Esophagus squamous epithelium (tissue), 5 donors: ENCODE results near the gene ANKRD16. TPM values are rescaled to one million over a fixed set of nuclear protein-coding genes. Genes with fewer than 3 reads are reported as not detected.
A peak's percentile ranks its signal among the peaks of the same experiment; 100 is the strongest.
"Not testable (repeated sequence)": the region's sequence is repeated elsewhere in the genome, so short reads cannot be mapped to it uniquely, and the experiment has no call there.

ENCODE experiments used
- DNase-seq: peaks from one replicate; lab custom pipeline; 2025; lab: John Stamatoyannopoulos, UW
- H3K27ac ChIP-seq, 4 donors: fragments of 200-600 bp; sonication (generic); one replicate each; pipeline ENCODE4 v1.5.1; 2016 to 2019; ENCODE audit warnings: mild to moderate bottlenecking in 1 of 4
- H3K27me3 ChIP-seq, 4 donors: fragments of 200-600 bp; sonication (generic); 1 replicate in 3 of 4; 2 replicates in 1 of 4; pipeline versions ENCODE4 v1.5.1 to v1.6.0; 2017 to 2021; ENCODE audit warnings: antibody characterized with exemption in 1 of 4
- H3K36me3 ChIP-seq, 3 donors: fragments of 200-600 bp; sonication (generic); one replicate each; pipeline ENCODE4 v1.5.1; 2016 to 2019
- H3K4me1 ChIP-seq, 3 donors: fragments of 200-600 bp; sonication (generic); one replicate each; pipeline ENCODE4 v1.5.1; 2017 to 2019
- H3K4me3 ChIP-seq, 4 donors: fragments of 200-600 bp; sonication (generic); 1 replicate in 3 of 4; 2 replicates in 1 of 4; pipeline ENCODE4 v1.5.1; 2016 to 2019; ENCODE audit warnings: mild to moderate bottlenecking in 2 of 4, moderate library complexity in 1 of 4
- H3K9me3 ChIP-seq, 3 donors: fragments of 200-600 bp; sonication (generic); one replicate each; pipeline ENCODE4 v1.5.1; 2016 to 2019
- CTCF ChIP-seq, 6 experiments: fragments of 450-650 bp in 4 of 6; fragments of 200-600 bp in 2 of 6; sonication (generic) in 2 of 6; IDR thresholded peaks; one replicate each; pipeline ENCODE4 v1.5.1; 2016 to 2019; ENCODE audit warnings: antibody characterized with exemption in 6 of 6, mild to moderate bottlenecking in 4 of 6, moderate library complexity in 4 of 6
- POLR2A ChIP-seq, 4 donors: fragments of 450-650 bp; IDR thresholded peaks; one replicate each; pipeline ENCODE4 v1.6.1; 2017; ENCODE audit warnings: antibody characterized with exemption in 4 of 4, mild to moderate bottlenecking in 4 of 4, moderate library complexity in 3 of 4
- WGBS, 2 donors: methylation state at CpG; one replicate each; pipeline ENCODE4 v1.1.5; 2018; 5-methylcytosine and 5-hydroxymethylcytosine counted together
- intact Hi-C: fragments of 100-400 bp; cut with DNase I; formaldehyde crosslinking; loops from one replicate; pipeline ENCODE4 v1.15.0; 2022
- total RNA-seq, 4 donors: library from RNA; depleted of rRNA; stranded (reverse); fragments of >200 nt; gene quantifications; one replicate each; pipeline ENCODE4 v1.1.0, GENCODE V29; 2016
- donor health status: DM: yes; HTN: yes; CAD: no.

The ANKRD16 gene
- total RNA-seq, 4 donors from 2014 or later: 2.8 to 10.9 (median 5.1) TPM

DNA sequence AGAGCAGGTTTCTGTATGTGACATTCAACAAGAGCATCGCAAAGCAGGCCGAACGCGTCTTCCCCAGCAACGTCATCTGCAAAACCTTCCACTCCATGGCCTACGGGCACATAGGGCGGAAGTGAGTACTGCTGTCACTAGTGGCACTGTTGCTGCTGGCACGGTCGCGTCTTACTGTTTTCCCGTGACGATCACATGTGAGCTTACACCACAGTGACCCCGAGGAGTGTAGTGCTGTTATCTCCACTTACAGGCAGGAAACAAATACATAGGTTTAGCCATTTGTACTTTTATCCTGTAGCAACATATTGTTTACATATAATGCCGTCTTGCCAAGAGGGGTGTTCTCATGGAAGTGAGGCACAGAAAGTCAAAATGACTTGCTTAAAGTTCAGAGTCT, 25.8 kb upstream of the ANKRD16 start:
- no peak overlapping the region for H3K27ac ChIP-seq
- intact Hi-C loops: no loop called here
- H3K36me3 ChIP-seq: peaks cover 48 to 100% (median 55%) of the 10 kb centered on the region in 3 donors
- no peak overlapping the region for H3K4me3 ChIP-seq
- no peak for TF ChIP-seq CTCF (IDR thresholded peaks at IDR 0.05)
- TF ChIP-seq POLR2A (IDR thresholded peaks at IDR 0.05): no peak
- no peaks in the 10 kb centered on the region for H3K27me3 ChIP-seq
- no peaks in the 10 kb centered on the region for H3K9me3 ChIP-seq
- DNase-seq: no peak
- 92 to 97% methylated on average over 8 to 11 of the region's 14 CpGs for WGBS, 2 donors
- peaks cover 0 to 16% (median 5%) of the 10 kb centered on the region in 3 donors for H3K4me1 ChIP-seq

- H3K27ac ChIP-seq: no peak overlapping the region
- WGBS, 2 donors: 75 to 82% methylated on average over 4 of the region's 4 CpGs
Measured at GRCh38 chr10:5913736-5914135, 24.0 kb upstream of the ANKRD16 start.

GRCh38 chr10:5911670-5912069, 22.0 kb upstream of the ANKRD16 start:
- intact Hi-C loops: no loop called here
- H3K27ac ChIP-seq: no peak overlapping the region
- H3K27me3 ChIP-seq: no peaks in the 10 kb centered on the region
- TF ChIP-seq POLR2A (IDR thresholded peaks at IDR 0.05) (no peak), CTCF (IDR thresholded peaks at IDR 0.05) (no peak)
- no peaks in the 10 kb centered on the region for H3K4me1 ChIP-seq
- 90 to 93% methylated on average over 4 of the region's 4 CpGs for WGBS, 2 donors
- H3K36me3 ChIP-seq: peaks cover 40 to 99% (median 49%) of the 10 kb centered on the region in 3 donors
- no peak for DNase-seq
- H3K9me3 ChIP-seq: no peaks in the 10 kb centered on the region
- no peak overlapping the region for H3K4me3 ChIP-seq

More at GRCh38 chr10:5913736-5914135, 24.0 kb upstream of the ANKRD16 start:
- no peak for DNase-seq
- peaks cover 57 to 100% (median 58%) of the 10 kb centered on the region in 3 donors for H3K36me3 ChIP-seq
- H3K27me3 ChIP-seq: no peaks in the 10 kb centered on the region
- intact Hi-C loops: no loop called here
- TF ChIP-seq CTCF (IDR thresholded peaks at IDR 0.05) (no peak), POLR2A (IDR thresholded peaks at IDR 0.05) (no peak)
- no peak overlapping the region for H3K4me3 ChIP-seq
- H3K4me1 ChIP-seq: peaks cover 0 to 11% (median 5%) of the 10 kb centered on the region in 3 donors
- no peaks in the 10 kb centered on the region for H3K9me3 ChIP-seq

DNA sequence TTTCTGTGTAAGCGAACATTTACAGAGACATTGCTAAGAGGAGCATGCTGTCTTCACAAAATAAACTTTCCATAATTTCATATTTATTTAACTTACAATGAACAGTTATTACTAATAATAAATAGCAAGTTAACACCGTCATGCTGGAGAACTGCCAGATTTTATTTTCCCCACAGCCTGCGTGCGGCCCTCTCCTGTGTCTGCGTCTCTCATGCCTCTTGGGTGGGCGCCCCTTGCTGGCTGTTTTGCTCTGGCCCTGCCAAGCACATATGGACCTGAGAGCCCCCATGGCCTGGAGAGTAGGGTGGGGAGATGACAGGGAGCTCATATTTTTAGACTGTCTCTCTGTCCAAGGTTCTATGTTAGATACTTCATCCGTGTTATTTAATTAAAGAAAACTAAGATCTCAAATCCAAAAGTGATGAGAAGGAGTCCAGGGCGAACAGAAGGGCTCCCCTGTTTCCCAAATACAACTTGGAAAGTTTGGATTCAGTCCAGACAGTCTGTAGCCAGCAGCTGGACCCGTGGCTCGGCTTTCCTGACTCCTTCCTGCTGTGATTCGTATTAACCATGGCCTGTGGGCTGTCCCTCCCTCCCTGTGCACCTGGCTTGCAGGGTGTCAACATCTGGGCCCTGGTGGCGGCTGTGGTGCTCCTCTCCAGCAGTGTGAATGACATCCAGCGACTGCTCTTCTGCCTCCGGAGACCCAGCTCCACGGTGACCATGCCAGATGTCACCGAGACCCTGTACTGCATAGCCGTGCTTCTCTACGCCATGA, 20.8 kb upstream of the ANKRD16 start:
- no peak overlapping the region for H3K4me3 ChIP-seq
- intact Hi-C loops: no loop called here
- peaks cover 38 to 99% (median 38%) of the 10 kb centered on the region in 3 donors for H3K36me3 ChIP-seq
- no peaks in the 10 kb centered on the region for H3K9me3 ChIP-seq
- H3K27me3 ChIP-seq: no peaks in the 10 kb centered on the region
- 77 to 82% methylated on average over 10 to 18 of the region's 18 CpGs for WGBS, 2 donors
- TF ChIP-seq CTCF (IDR thresholded peaks at IDR 0.05): no peak
- TF ChIP-seq POLR2A (IDR thresholded peaks at IDR 0.05): no peak
- H3K27ac ChIP-seq: peak overlapping the region in 1 of 4 donors; percentile 28
- H3K4me1 ChIP-seq: peaks cover 0 to 11% (median 3%) of the 10 kb centered on the region in 3 donors
- no peak for DNase-seq

DNA sequence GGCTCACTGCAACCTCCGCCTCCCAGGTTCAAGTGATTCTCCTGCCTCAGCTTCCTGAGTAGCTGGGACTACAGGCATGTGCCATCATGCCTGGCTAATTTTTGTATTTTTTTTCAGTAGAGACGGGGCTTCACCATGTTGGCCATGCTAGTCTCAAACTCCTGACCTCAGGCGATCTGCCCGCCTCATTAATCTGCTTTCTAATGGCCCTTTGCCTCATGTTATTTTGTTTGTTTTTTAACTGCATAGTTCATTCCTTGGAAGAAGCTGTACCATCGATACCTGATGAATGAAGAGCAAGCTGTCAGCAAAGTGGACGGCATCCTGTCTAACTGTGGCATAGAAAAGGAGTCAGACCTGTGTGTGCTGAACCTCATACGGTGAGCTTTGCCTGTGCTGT, 19.0 kb upstream of the ANKRD16 start:
- H3K4me3 ChIP-seq, intact Hi-C loops, H3K27me3 ChIP-seq, H3K9me3 ChIP-seq, H3K27ac ChIP-seq, DNase-seq: not testable (repeated sequence)
- 89% methylated on average over 5 to 7 of the region's 7 CpGs for WGBS, 2 donors
- peaks cover 0 to 15% (median 3%) of the 10 kb centered on the region in 3 donors for H3K4me1 ChIP-seq
- H3K36me3 ChIP-seq: peaks cover 23 to 91% (median 28%) of the 10 kb centered on the region in 3 donors
